ENCODE results near the gene FSD1.

Gene FSD1

DNA sequence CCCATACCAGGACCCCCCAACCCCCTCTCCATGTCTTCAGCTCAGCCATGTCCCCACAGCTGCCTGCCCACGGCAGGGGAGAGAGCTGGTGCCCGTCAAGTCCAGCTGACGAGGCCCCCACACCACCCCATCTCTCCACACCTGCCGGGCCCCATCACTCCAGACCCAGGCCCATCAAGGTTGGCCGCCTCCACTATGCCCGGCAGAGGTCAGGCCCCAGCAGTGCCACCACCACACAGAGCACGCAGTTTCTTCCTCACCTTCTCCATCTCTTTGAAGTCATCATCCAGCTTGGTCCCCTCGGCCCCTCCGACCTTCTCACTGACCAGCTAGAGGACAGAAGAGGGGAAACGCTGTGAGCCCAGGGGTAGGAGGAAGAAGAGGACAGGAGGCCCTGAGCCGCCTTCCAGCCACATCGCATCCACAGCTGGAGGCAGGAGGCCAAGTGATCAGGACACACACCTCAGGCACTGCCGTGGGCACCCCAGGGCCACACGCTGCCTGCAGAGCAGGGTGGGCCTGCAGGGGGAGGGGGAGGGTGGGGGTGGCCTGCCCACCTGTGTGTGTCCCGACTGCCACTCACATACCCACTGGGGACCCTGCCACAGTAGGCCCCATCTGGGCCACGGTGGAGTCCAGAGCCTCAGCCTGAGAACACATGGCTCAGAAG is 62.4 kb downstream of the FSD1 start:
- DNase-seq = no peak

DNA sequence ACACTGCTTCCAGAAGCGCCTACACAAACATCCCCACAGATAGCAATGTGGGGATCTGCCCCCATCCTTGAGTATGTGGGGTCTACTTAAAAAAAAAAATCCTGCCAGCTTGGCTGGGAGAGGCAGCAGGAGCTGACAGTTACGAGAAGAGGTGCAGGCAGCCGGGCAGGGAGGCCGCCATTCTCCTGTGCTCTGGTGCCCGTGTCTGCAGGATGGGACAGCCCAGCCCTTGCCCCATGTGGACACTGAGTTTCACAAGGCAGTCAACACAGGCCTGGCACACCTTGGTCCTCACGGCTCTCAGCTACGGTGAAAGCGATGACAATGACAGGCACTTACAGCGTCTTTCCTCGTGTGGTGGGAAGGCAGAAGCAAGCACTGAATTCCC is 62.9 kb downstream of the FSD1 start:
- DNase-seq = no peak

DNA sequence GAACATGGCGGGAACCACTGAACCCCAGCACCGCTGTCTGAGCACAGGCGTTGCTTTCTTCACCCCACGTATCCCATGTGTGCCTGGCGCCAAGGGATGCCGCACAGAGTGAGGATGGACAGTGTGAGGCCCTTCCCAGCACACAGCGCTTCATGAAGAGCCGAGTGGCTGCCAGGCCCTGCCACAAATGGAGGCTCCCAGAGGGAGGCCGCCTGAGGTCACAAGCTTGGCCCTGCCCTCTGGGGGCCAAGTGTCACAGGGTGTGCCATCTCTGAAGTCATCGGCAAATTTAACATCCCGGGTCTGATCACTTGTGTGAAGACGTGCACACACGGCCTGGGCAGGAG is 63.4 kb downstream of the FSD1 start:
- DNase-seq = no peak

DNA sequence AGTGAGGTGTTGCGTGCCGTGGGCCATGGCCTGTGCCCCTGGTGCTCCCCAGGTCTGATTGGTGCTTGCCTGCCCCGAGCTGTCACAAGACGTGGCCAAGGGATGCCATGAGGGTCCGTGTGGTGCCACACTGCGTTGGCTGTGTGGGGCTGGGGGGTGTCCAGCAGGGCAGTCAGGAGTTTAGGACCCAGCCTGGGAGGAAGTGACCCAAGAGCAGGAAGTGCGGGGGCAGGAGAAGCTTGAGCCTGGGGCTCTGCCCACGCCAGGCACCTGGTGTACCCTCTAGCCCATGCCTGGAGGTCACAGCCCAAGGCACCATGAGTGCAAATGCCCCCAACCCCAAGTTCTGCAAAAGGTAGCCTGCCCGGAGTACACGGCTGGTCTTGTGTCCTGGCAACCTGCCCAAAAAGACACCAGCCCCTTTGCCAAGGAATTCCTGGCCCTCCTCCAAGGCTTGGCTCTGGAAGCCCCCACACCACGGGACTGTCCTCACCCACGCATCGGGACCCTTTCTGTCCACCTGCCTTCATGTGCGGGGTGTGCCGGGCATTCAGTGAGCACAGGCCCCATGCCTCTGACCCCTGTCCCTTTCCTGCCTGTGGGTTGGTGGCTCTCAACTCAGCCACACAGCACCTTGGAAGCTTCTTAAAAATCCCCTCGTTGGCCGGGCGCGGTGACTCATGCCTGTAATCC is 63.9 kb downstream of the FSD1 start:
- no peak for DNase-seq

DNA sequence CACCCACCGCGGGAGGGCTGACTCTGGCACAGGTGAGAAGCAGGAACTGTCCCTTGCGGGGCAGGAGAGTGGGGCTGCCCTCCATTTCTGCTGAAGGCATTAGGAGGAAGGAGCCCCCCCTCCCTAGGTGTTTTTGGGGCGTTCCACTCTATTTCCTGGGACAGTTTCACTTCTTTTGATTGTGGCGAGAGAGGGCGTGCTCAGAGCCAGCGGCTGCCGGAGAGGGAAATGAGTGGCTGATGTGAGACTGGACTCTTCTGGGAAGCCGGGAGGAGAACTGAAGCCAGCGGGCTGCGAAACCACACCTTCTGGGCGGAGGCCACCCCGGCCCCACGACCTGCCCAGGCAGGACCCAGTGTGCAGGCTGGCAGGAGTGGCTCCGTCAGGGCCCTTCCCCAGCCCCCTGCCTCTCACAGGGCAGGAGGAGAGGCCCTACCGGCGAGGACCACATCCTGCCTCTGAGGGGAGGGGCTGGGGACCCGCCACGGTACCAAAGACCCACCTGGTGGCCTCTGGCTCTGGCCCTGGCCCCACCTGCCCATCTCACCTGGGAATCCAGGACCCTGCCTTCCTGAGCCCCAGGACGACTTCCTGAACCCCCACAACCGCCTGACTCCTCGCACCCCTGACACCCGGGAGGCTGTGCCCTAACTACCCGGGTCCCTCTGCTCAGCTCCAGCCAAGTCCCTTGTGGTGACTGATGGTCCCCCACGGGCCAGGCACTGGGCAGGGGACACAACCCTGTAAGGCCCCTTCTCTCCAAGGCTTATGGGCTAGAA is 64.9 kb downstream of the FSD1 start:
- DNase-seq = peak; percentile 81

DNA sequence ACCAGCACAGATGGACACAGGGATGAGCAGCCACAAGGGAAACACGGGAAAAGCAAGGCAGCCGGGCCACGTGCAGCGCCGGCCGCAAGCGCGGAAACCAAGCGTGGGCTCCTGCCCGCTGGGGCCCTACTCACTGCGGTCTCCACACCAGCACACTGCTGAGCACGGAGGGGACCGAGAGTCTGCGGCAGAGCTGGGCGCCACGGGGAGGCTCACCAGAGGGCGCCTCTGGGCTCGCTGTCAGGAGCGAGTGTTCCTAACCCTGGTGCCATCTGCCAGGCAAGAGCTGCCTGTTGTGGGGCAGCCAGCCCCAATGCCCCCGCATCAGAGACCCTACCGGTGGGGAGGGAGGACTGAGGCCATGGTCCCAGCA is 65.5 kb downstream of the FSD1 start:
- DNase-seq = peak; percentile 84

DNA sequence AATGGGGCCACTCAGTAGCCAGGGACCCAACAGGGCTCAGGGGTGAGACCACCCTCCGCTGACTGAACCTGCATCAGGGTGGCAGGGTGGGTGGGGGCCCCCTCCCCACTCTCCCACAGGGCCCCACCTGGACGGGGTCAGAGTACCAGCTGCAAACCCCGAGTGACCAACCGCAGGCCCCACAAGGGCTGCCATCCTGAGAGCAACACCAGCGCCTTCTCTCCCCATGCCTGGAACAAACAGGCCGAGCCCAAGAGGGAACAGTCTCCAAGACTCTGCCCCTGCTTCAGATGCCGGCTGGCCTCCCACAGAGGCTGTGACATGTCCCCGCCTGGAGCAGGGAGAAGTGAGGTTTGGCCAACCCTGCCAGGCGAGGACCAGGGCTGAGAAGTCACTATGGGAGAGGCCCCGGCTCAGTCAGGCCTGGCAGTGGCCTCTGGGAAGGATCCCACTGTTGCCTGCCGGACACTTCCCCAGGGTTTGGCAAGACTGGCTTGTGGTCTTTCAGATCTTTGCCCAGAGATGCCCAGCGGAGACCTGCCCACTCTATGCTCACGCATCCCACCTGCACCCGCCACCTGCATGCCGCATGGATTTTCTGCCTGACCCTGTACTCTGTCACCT is 66.1 kb downstream of the FSD1 start:
- no peak for DNase-seq

DNA sequence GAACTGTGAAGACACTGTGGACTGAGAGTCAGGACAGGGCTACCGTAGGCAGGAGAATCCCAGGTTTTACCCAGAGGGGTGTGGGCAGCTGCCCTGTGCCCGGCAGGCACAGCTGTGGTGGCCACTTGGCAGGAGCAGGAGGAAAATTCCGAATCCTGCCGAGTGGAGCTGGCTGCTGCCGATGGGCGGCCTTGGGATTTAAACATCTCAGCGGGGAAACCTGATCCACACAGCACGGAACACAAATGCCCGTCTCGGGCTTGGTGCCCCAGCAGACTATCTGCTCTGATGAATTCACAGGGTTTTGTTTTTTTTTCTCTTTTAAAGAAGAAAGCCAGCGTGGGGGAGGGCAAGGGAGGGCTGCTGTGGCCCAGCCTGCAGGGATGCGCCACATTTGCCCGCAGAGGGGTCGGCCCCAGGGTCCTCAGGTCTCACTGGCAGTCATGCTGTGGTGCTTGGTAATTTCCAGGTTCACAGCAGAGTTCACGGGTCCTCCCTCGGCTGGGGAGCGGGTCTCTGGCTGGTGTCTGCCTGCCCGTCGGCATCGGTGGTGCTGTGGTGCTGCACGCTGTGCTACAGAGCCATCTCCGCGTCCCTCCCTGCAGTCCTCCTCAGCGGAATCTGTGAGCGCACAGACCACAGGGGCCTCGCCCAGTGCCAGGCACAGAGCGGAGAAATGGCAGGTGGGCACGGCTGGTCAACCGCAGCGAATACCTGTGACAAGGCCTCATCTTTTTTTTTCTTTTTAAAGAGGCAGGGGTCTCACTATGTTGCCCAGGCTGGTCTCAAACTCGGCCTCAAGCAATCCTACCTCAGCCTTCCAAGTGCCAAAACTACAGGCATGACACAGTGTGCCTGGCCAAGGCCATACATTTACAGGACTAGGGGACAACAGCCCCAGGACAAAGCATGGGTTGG is 67.1 kb downstream of the FSD1 start:
- DNase-seq = no peak

DNA sequence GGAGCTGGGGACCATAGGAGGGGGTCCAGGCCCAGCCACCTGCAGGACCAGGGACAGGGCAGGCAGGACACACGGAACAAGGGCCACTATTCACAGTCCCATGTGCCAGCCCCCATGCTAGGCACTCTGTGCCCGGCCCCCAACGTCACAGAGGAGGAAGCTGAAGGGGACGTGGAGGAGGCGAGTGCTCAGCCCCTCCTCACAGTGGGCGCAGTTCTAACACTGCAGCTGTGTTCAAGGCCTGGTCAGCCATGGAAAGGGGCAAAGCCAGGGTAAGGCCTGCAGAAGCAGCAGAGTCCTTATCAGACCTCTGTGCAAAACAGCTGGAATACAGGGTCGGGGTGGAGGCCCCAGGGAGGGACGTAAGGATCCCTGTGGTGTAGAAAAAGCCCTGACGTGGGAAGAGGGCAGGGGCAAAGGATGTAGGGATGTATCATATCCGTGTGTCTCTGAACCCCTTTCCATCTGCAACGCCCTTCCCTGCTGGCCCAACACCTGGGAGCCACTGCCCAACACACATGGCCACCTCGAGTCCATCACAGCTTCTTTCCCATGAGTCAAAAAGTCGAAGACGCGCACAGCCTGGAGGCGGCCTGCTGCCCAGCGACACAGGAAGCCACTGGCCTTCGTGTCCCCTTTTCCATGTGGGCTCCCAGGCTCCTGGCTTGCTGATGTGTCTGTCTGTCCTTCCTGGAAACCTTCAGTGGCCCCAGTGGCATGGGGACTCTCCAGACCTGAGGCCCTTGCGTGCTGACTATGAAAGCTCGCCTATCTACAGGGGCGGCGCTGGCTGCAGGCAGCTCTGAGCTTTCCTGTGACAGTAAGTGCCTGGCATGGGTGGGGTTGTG is 68.0 kb downstream of the FSD1 start:
- DNase-seq = no peak

DNA sequence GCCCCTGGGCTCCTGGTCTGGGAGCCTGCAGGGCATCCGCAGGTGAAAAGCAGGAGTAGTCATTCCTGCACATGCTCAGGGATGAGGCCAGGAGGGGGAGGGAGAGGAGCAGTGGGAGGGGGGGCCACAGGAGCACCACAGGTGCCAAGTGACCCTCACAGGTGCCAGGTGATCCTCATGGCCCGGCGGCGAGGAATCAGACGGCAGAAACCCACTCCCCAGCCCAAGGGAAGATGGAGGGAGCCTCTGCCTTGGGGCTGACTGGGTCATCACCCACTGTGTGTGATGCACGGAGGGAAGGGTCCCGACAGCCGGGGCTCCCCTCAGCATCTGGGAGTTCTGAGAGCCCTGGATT is 68.6 kb downstream of the FSD1 start:
- no peak for DNase-seq
